ENCODE results near the gene ACSM4.

DNA sequence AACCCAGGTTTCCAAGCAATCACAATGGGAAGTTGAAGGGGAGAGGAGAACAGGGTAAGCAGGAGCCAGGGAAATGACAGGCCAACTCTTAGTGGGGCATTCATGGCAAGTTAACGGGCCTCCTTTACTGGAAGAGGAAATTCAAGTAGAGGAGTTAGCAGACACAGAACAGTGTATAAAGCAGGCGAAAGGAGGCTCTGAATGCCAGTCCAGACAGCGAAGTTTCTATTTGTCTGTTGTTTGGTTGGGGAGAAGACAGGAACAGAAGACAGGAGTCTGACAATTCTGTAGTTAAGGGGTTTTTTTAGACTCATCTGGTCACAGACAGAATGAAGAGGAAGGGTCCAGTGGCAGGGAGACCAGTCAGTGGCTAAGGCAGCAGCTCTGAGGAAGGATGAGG is at the start of gene ACSM4:
- TF ChIP-seq EZH2 (IDR thresholded peaks at IDR 0.05; ENCODE audit: insufficient read depth, poor library complexity, severe bottlenecking) (no peak), EZH2phosphoT487 (IDR thresholded peaks at IDR 0.05; ENCODE audit: insufficient read depth, low read depth) (no peak)

Data from GM23248 (cell line).